Testis (tissue), 3 donors: Measurements from ENCODE around the gene MYO1B. TPM values are rescaled to one million over a fixed set of nuclear protein-coding genes. Genes with fewer than 3 reads are reported as not detected.

Experiments used
- DNase-seq: peaks from one replicate; pipeline ENCODE4 v3.0.0-alpha.2; 2019
- H3K27ac ChIP-seq, 2 donors: fragments of 200-600 bp; sonication (generic); one replicate each; pipeline ENCODE4 v1.5.1; 2019
- H3K27me3 ChIP-seq: fragments of 200-600 bp; sonication (generic); one replicate; pipeline ENCODE4 v1.5.1; 2019
- H3K36me3 ChIP-seq: fragments of 200-600 bp; sonication (generic); one replicate; pipeline ENCODE4 v1.5.1; 2017; ENCODE audit warnings: low read depth; ENCODE audit errors: missing control alignments
- H3K4me1 ChIP-seq: fragments of 200-600 bp; sonication (generic); one replicate; pipeline ENCODE4 v1.5.1; 2019
- H3K4me3 ChIP-seq, 2 donors: fragments of 200-600 bp; sonication (generic); one replicate each; pipeline ENCODE4 v1.5.1; 2017 to 2019
- H3K9me3 ChIP-seq: fragments of 200-600 bp; sonication (generic); one replicate; pipeline ENCODE4 v1.5.1; 2017
- POLR2A ChIP-seq: fragments of 450-650 bp; IDR thresholded peaks from one replicate; pipeline ENCODE4 v1.6.1; 2017; ENCODE audit warnings: antibody characterized with exemption, mild to moderate bottlenecking, moderate library complexity
- WGBS, 2 donors: methylation state at CpG; one replicate each; pipeline ENCODE4 v1.1.5; 2018; 5-methylcytosine and 5-hydroxymethylcytosine counted together
- intact Hi-C: fragments of 100-400 bp; cut with DNase I; formaldehyde crosslinking; loops from one replicate; pipeline ENCODE4 v1.15.1; 2023; ENCODE audit warnings: low total_unique reads
- polyA plus RNA-seq: library from polyadenylated mRNA; stranded (reverse); fragments of 350-450 nt; fragmentation: Illumina TruSeq; extraction: RNeasy Lipid Tissue Mini Kit (QIAGEN cat#74804); gene quantifications from one replicate; pipeline ENCODE4 v1.2.3, GENCODE V29; 2014; ENCODE audit warnings: low read depth, low replicate concordance; ENCODE audit not compliant: insufficient read depth
- total RNA-seq, 2 donors: library from RNA; depleted of rRNA; stranded (reverse); fragments of >200 nt; gene quantifications; one replicate each; pipeline ENCODE4 v1.2.3, GENCODE V29; 2016
- TF ChIP-seq, protein P1 (sequence below), 3 experiments: fragments of 450-650 bp in 2 of 3; fragments of 200-600 bp in 1 of 3; sonication (generic) in 1 of 3; IDR thresholded peaks; one replicate each; pipeline ENCODE4 v1.5.1; 2016 to 2019; ENCODE audit warnings: antibody characterized with exemption in 3 of 3, mild to moderate bottlenecking in 2 of 3, moderate library complexity in 1 of 3

MYO1B gene
- total and polyA plus RNA-seq, 3 donors from 2014 or later: 14.5 to 30.8 (median 26.8) TPM

DNA sequence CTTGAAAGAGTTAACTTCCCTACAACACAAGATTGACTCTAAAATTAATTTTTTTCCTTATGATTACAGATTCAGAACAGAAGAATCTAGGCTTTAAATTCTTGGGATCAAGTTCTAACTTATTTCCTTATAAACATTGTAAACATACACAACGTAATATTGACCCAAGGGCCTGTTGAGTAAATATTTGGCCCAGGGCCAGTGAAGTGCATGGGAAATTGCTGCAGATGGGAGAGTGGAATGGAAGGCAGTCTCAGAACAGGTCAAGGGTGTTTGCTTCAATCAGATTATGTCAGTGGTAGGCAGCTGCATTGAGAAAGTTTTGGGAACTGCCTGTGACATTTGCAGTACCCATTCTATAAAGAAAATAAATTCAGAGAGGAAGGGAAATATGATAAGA, 137.6 kb downstream of the MYO1B start:
- DNase-seq: no peak
- Histone ChIP-seq H3K27ac (no peak overlapping the region), H3K27me3 (no peaks in the 10 kb centered on the region), H3K4me1 (no peaks in the 10 kb centered on the region), H3K36me3 (no peaks in the 10 kb centered on the region), H3K4me3 (no peak overlapping the region), H3K9me3 (no peaks in the 10 kb centered on the region)
- WGBS, 2 donors: 82 to 86% methylated on average over 1 of the region's 1 CpG
- intact Hi-C loops: no loop called here
- TF ChIP-seq, protein P1, sequence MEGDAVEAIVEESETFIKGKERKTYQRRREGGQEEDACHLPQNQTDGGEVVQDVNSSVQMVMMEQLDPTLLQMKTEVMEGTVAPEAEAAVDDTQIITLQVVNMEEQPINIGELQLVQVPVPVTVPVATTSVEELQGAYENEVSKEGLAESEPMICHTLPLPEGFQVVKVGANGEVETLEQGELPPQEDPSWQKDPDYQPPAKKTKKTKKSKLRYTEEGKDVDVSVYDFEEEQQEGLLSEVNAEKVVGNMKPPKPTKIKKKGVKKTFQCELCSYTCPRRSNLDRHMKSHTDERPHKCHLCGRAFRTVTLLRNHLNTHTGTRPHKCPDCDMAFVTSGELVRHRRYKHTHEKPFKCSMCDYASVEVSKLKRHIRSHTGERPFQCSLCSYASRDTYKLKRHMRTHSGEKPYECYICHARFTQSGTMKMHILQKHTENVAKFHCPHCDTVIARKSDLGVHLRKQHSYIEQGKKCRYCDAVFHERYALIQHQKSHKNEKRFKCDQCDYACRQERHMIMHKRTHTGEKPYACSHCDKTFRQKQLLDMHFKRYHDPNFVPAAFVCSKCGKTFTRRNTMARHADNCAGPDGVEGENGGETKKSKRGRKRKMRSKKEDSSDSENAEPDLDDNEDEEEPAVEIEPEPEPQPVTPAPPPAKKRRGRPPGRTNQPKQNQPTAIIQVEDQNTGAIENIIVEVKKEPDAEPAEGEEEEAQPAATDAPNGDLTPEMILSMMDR (IDR thresholded peaks at IDR 0.05): no peak
- TF ChIP-seq POLR2A: no peak

DNA sequence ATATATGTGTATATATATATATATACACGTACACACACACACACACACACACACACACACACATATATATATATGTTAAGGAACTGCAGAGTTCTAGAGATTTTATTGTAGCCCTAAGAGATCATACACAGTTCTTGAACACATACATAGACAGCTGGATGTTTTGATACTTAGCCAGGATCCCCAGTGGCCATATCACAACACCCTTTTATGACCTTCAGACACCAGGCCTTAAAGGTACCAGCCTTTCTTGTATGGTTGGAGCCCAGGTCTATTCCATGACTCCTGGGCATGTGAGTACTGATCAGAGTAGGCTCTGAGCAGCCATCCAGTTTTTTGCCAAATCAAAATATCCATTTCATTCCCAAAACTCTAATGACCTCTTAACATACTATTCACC, 138.3 kb downstream of the MYO1B start:
- H3K36me3 ChIP-seq: no peaks in the 10 kb centered on the region
- no peaks in the 10 kb centered on the region for H3K9me3 ChIP-seq
- intact Hi-C loops: no loop called here
- 33 to 44% methylated on average over 1 of the region's 1 CpG for WGBS, 2 donors
- TF ChIP-seq POLR2A: no peak
- TF ChIP-seq, protein P1 (IDR thresholded peaks at IDR 0.05): no peak
- H3K27me3 ChIP-seq: no peaks in the 10 kb centered on the region
- H3K4me1 ChIP-seq: no peaks in the 10 kb centered on the region
- no peak overlapping the region for H3K4me3 ChIP-seq
- no peak overlapping the region for H3K27ac ChIP-seq
- no peak for DNase-seq

GRCh38 chr2:191384829-191385228, 139.6 kb downstream of the MYO1B start:
- intact Hi-C loops: no loop called here
- Histone ChIP-seq H3K4me1 (no peaks in the 10 kb centered on the region), H3K4me3 (no peak overlapping the region), H3K36me3 (no peaks in the 10 kb centered on the region), H3K27ac (no peak overlapping the region), H3K27me3 (no peaks in the 10 kb centered on the region), H3K9me3 (no peaks in the 10 kb centered on the region)
- 68 to 79% methylated on average over 2 of the region's 2 CpGs for WGBS, 2 donors
- TF ChIP-seq POLR2A: no peak
- TF ChIP-seq, protein P1 (IDR thresholded peaks at IDR 0.05): no peak
- DNase-seq: no peak

- intact Hi-C loops: no loop called here
- no peaks in the 10 kb centered on the region for H3K36me3 ChIP-seq
- no peaks in the 10 kb centered on the region for H3K27me3 ChIP-seq
- no peaks in the 10 kb centered on the region for H3K4me1 ChIP-seq
- TF ChIP-seq, protein P1 (IDR thresholded peaks at IDR 0.05): no peak
- TF ChIP-seq POLR2A: no peak
- DNase-seq: no peak
- 88 to 89% methylated on average over 4 to 6 of the region's 6 CpGs for WGBS, 2 donors
- H3K9me3 ChIP-seq: no peaks in the 10 kb centered on the region
- no peak overlapping the region for H3K27ac ChIP-seq
- H3K4me3 ChIP-seq: no peak overlapping the region
Measured at GRCh38 chr2:191385416-191386160, 140.4 kb downstream of the MYO1B start.
